Adipocyte (in vitro differentiated cells): ENCODE data around the gene C10orf67.

ENCODE experiments used
- DNase-seq: peaks from one replicate; pipeline ENCODE4 v3.0.0-alpha.2; 2015; ENCODE audit warnings: low read depth
- H3K27me3 ChIP-seq: replicated peaks from 2 replicates; pipeline ENCODE4 v1.7.0; 2013; ENCODE audit warnings: mild to moderate bottlenecking, low read length, moderate library complexity; ENCODE audit not compliant: control insufficient read depth, insufficient read depth
- H3K36me3 ChIP-seq: 2 replicates; pipeline ENCODE4 v1.7.0; 2013; ENCODE audit warnings: low read length, mild to moderate bottlenecking, moderate library complexity; ENCODE audit not compliant: control insufficient read depth, insufficient read depth, severe bottlenecking
- H3K4me1 ChIP-seq: 2 replicates; pipeline ENCODE4 v1.7.0; 2013; ENCODE audit warnings: mild to moderate bottlenecking, low read length, moderate library complexity; ENCODE audit not compliant: control insufficient read depth, insufficient read depth
- H3K4me3 ChIP-seq: 2 replicates; pipeline ENCODE4 v1.7.0; 2013; ENCODE audit warnings: mild to moderate bottlenecking, low read length, moderate library complexity
- H3K9ac ChIP-seq: 2 replicates; pipeline ENCODE4 v1.7.0; 2013; ENCODE audit warnings: mild to moderate bottlenecking, low read length, moderate library complexity
- H3K9me3 ChIP-seq: 2 replicates; pipeline ENCODE4 v1.7.0; 2013; ENCODE audit warnings: mild to moderate bottlenecking, low read length, moderate library complexity; ENCODE audit not compliant: control insufficient read depth

Gene C10orf67

GRCh38 chr10:23155169-23155568 lies 189.4 kb downstream of the C10orf67 start:
- peak; percentile 2 for DNase-seq
- Histone ChIP-seq H3K9me3 (no peaks in the 10 kb centered on the region), H3K27me3 (peaks cover 22% of the 10 kb centered on the region), H3K9ac (no peak overlapping the region), H3K4me3 (no peak overlapping the region), H3K4me1 (peaks cover 3% of the 10 kb centered on the region), H3K36me3 (no peaks in the 10 kb centered on the region)
